ENCODE data around the gene ZNF215. TPM values are rescaled to one million over a fixed set of nuclear protein-coding genes. Genes with fewer than 3 reads are reported as not detected.

ZNF215 gene
- total and polyA plus RNA-seq, 2 donors (not counting 1 experiment from before 2014, with no cell fraction given) = 0.85 to 2.8 TPM

DNA sequence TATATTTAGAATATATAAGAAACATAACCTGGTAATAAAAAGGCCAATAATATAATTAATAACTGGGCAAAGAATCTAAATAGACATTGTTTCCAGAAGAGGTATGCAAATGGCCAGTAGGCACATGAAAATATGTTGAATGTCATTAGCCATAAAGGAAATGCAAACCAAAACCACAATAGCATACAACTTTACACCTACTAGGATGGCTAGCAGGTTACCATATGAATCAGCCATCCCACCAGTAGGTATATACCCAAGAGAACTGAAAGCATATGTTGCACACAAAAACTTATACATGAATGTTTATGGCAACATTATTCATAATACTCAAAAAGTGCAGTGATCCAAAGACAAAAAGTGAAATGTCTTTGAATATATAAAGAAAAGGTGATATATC, 31.2 kb upstream of the ZNF215 start:
- H3K9ac ChIP-seq (ENCODE audit: low read length) = no peak overlapping the region
- H3K4me1 ChIP-seq (ENCODE audit: control insufficient read depth in 2 of 2, insufficient read depth in 2 of 2, low read length in 2 of 2) = no peaks in the 10 kb centered on the region
- DNase-seq = no peak
- H3K4me3 ChIP-seq (ENCODE audit: control extremely low read depth in 1 of 5, extremely low read depth in 1 of 5, insufficient read depth in 1 of 5, low read depth in 2 of 5, low read length in 4 of 5) = no peak overlapping the region
- H3K9me3 ChIP-seq (ENCODE audit: control extremely low read depth in 1 of 3, control insufficient read depth in 2 of 3, insufficient read depth in 1 of 3, low read length in 2 of 3) = no peaks in the 10 kb centered on the region
- no peak overlapping the region for H3K27ac ChIP-seq (ENCODE audit: low read length in 2 of 2)
- ATAC-seq (ENCODE audit: low read depth) = no peak
- H3K79me2 ChIP-seq (ENCODE audit: control insufficient read depth, insufficient read depth, low read length) = no peaks in the 10 kb centered on the region
- ChIA-PET CTCF (no interaction called here), POLR2A (no interaction called here)
- TF ChIP-seq EZH2 (IDR thresholded peaks at IDR 0.05; ENCODE audit: borderline replicate concordance, insufficient read depth, low read depth, low read length, poor library complexity, severe bottlenecking) = no peak
- TF ChIP-seq CTCF (IDR thresholded peaks at IDR 0.05) = no peak
- H2AFZ ChIP-seq (ENCODE audit: insufficient read depth, low read depth, low read length, poor library complexity, severe bottlenecking) = no peak overlapping the region
- Mint-ChIP-seq H3K27ac (no peak overlapping the region), H3K4me1 (peaks cover 2% of the 10 kb centered on the region), H3K9me3 (ENCODE audit: insufficient read depth) (no peaks in the 10 kb centered on the region), H3K4me3 (no peak overlapping the region), H3K27me3 (peaks cover 7% of the 10 kb centered on the region)
- H4K20me1 ChIP-seq (ENCODE audit: control insufficient read depth, insufficient read depth, low read length, poor library complexity, severe bottlenecking) = no peaks in the 10 kb centered on the region
- intact Hi-C loops (cut with micrococcal nuclease) = no loop called here
- no peak overlapping the region for H3K4me2 ChIP-seq (replicated peaks; ENCODE audit: low read depth, low read length, poor library complexity, severe bottlenecking)
- H3K36me3 ChIP-seq (replicated peaks in 1 of 2; ENCODE audit: control extremely low read depth in 1 of 2, control insufficient read depth in 1 of 2, extremely low read depth in 1 of 2, insufficient read depth in 2 of 2, low read length in 1 of 2) = no peaks in the 10 kb centered on the region
- H3K27me3 ChIP-seq (replicated peaks in 1 of 4; ENCODE audit: control extremely low read depth in 1 of 4, control insufficient read depth in 3 of 4, insufficient read depth in 4 of 4, low read length in 3 of 4) = peaks cover 0 to 2% (median 0%) of the 10 kb centered on the region in 4 experiments

DNA sequence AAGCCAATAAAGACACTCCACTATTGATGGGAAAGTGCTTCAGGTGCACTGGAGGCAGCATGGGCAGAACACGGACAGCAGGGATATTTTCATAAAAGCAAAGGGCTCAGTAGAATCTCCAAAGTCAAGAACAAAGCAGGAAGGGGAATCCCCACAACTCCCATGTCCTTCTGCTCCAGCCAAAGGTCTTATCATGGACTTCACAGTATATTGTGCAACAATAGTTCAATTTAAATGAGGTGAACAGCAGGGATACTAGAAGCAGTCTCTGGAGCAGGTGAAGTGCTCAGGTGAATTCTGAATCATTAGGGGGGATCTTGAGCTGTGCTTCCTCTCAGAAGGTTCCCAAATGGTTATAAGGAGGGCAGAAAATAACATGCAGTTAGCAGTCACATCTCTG, 27.3 kb upstream of the ZNF215 start:
- no peaks in the 10 kb centered on the region for H3K9me3 Mint-ChIP-seq (ENCODE audit: insufficient read depth)
- ChIA-PET POLR2A (interaction anchor here (0.6 kb wide), 1 partner anchor 90 kb away, joined by 8 read pairs; no protein-coding TSS in a partner anchor), CTCF (no interaction called here)
- no peak for TF ChIP-seq EZH2 (IDR thresholded peaks at IDR 0.05; ENCODE audit: borderline replicate concordance, insufficient read depth, low read depth, low read length, poor library complexity, severe bottlenecking)
- TF ChIP-seq CTCF (IDR thresholded peaks at IDR 0.05) = no peak
- DNase-seq = no peak
- no peak overlapping the region for H3K27ac Mint-ChIP-seq
- Histone ChIP-seq H3K27ac (ENCODE audit: low read length in 2 of 2) (no peak overlapping the region), H3K79me2 (ENCODE audit: control insufficient read depth, insufficient read depth, low read length) (no peaks in the 10 kb centered on the region), H3K4me2 (replicated peaks; ENCODE audit: low read depth, low read length, poor library complexity, severe bottlenecking) (no peak overlapping the region), H2AFZ (ENCODE audit: insufficient read depth, low read depth, low read length, poor library complexity, severe bottlenecking) (no peak overlapping the region), H4K20me1 (ENCODE audit: control insufficient read depth, insufficient read depth, low read length, poor library complexity, severe bottlenecking) (no peaks in the 10 kb centered on the region), H3K36me3 (replicated peaks in 1 of 2; ENCODE audit: control extremely low read depth in 1 of 2, control insufficient read depth in 1 of 2, extremely low read depth in 1 of 2, insufficient read depth in 2 of 2, low read length in 1 of 2) (no peaks in the 10 kb centered on the region), H3K4me3 (ENCODE audit: control extremely low read depth in 1 of 5, extremely low read depth in 1 of 5, insufficient read depth in 1 of 5, low read depth in 2 of 5, low read length in 4 of 5) (no peak overlapping the region), H3K9ac (ENCODE audit: low read length) (no peak overlapping the region), H3K9me3 (ENCODE audit: control extremely low read depth in 1 of 3, control insufficient read depth in 2 of 3, insufficient read depth in 1 of 3, low read length in 2 of 3) (no peaks in the 10 kb centered on the region), H3K4me1 (ENCODE audit: control insufficient read depth in 2 of 2, insufficient read depth in 2 of 2, low read length in 2 of 2) (no peaks in the 10 kb centered on the region), H3K27me3 (replicated peaks in 1 of 4; ENCODE audit: control extremely low read depth in 1 of 4, control insufficient read depth in 3 of 4, insufficient read depth in 4 of 4, low read length in 3 of 4) (no peaks in the 10 kb centered on the region)
- intact Hi-C loops (cut with micrococcal nuclease) = no loop called here
- no peak overlapping the region for H3K4me3 Mint-ChIP-seq
- 100% methylated on average over 1 of the region's 1 CpG for WGBS (ENCODE audit: insufficient coverage)
- peaks cover 13% of the 10 kb centered on the region for H3K27me3 Mint-ChIP-seq
- no peak for ATAC-seq (ENCODE audit: low read depth)
- H3K4me1 Mint-ChIP-seq = peaks cover 2% of the 10 kb centered on the region
